GM21423 (cell line): ENCODE measurements around the gene PRDM10.

ENCODE experiments used
- ATAC-seq: cut with Tn5 transposase; IDR thresholded peaks from one replicate; pipeline ENCODE4 v1.9.1; 2021; ENCODE audit warnings: mild to moderate bottlenecking, moderate library complexity; ENCODE audit not compliant: unreplicated experiment

Gene PRDM10

GRCh38 chr11:129950101-129951091 lies 52.2 kb downstream of the PRDM10 start:
- no peak for ATAC-seq

GRCh38 chr11:129948926-129949466 lies 53.6 kb downstream of the PRDM10 start:
- ATAC-seq, result no peak

- ATAC-seq, result no peak
Measured at GRCh38 chr11:129947474-129947873, 55.2 kb downstream of the PRDM10 start.

DNA sequence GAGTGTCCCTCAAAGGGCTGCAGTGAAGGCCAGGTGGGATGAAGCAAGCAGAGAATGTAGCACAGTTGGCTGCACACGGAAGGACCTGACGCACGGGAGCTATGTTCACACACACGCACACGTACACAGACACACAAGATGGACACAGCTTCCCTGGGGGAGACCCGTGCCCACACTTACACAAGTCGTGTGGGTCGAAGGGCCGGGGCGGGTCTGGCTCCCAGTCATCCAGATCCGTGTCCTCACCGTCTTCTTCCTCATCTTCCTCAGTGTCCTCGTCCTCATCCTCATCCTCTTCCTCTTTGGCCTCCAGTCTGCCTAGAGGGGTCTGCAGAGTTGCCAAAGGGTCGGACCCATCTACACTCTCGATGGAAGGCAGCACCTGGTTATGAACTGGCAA lies 55.7 kb downstream of the PRDM10 start:
- ATAC-seq, result no peak

- ATAC-seq, result no peak
Measured at GRCh38 chr11:129946256-129946655, 56.4 kb downstream of the PRDM10 start.

DNA sequence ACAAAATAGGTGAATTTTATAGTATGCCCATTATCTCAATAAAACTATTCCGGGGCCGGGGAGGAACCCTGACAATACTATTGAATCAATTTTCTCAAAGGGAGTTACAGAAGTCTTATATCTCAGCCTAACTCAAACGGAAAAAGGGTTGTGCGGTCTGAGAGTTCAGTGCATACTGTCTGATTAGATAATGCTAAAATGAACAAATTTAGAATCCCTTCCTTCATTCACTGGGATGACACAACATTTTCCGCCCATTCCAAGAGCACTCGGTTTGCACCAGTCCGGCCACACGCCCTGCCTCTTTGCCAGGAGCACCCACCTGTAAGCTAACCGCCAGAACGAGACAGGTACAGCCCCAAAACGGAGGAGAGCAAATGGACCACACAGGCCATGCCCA lies 57.3 kb downstream of the PRDM10 start:
- ATAC-seq, result no peak

- ATAC-seq, result no peak
Measured at GRCh38 chr11:129944696-129945095, 57.9 kb downstream of the PRDM10 start.

- ATAC-seq, result no peak
Measured at GRCh38 chr11:129943036-129943435, 59.6 kb downstream of the PRDM10 start.

DNA sequence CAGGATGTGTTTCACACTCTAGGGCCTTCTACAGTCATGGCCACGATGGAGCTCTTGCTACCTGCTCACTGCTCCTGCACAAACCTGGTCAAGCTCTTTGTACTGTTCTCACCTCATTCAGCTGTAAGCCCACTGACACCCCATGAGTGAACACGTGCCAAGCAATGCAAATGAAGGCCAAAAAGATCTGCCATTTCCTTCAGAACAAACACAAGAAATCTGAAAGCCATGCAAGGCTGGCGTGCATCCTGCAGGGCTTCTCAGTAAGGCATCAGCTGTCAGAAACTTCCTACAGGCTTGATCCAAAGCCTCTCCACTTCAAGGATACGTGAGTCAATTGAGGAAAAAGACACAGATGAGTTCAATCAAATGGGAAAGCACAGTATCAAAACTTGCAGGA lies 63.1 kb downstream of the PRDM10 start:
- ATAC-seq, result no peak

- ATAC-seq, result no peak
Measured at GRCh38 chr11:129938764-129939163, 63.9 kb downstream of the PRDM10 start.

DNA sequence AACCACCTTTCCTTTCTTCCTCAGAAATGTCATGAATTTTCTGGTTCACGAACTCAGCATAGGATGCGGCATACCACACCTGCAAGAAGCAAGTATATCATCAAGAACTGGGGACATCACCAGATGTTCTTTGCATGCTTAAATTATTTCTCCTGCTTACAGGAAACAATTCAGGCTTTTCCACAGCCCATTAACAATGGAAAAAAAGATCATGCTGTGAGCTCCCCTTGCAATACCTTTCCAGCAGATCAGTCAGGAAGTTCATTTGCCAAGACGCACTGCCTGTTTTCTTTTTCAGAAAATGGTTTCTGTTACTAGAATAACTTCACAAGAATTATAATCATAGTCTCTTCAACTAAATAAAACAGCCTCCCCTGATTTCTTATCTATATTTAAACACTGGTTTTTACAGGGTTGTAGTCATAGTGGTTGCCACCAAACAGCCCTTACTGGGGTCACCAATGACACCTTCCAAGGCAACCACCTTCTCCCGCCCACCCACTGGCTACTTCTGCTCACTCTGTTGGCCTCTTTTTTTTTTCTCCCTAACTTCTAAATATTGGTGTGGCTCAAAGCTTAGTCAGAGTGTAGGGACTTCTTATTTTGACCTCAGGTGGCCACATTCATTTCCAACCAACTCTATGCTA lies 64.9 kb downstream of the PRDM10 start:
- no peak for ATAC-seq

DNA sequence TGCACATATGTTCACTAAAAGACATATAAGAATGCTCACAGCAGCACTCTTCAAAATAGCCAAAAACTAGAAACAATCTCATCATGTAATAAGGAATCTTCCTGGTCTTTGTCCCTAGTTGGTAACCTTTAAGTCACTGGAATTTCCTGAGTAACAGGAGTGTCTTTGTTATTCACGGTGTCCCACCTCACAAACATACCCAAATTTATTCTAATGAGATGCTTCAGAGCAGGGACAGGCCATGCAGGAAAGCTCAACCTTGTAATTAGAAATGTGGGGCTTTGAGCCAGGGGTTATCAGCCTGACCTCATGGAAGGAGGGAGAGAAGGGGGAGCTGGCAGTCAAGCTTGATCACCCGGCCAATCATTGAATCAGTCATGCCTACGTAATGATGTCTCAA lies 66.9 kb downstream of the PRDM10 start:
- ATAC-seq, result no peak

DNA sequence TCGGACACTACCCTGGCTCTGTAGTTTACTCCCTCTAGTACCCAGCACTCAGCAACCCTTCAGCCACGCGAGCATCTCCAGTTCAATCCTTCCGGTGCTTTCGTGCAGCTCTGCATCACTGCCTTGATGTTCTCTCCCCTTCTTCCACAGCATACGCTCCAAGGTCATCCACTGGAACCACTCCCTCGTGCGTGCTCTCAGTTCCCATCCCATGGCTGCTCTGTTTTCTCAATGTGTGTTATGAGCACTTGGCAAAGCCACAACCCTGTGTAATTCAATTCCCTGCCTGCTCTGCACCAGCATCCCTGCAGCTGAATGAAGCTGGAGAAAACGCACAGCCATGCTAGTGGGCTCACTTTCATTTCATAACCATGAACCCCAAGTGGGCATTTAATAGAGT lies 68.7 kb downstream of the PRDM10 start:
- ATAC-seq, result no peak

DNA sequence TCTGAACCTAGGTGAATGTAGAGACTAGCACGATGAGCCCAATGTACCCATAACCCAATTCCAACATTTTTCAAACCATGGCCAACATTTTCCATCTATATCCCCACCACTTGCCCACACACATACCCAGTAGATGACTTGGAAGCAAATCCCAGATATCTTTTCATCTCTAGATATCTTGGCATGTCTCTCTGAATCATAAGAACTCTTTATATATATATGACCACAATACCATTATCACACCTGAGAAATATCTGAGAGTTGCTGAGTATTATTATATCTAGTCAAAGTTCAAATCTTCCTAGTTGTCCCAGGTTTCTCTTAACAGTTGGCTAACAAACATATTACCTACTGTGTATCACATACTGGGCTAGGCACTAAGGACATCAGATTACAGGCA lies 69.4 kb downstream of the PRDM10 start:
- no peak for ATAC-seq

- ATAC-seq, result no peak
Measured at GRCh38 chr11:129932381-129933067, 70.1 kb downstream of the PRDM10 start.

GRCh38 chr11:129930743-129931142 lies 71.9 kb downstream of the PRDM10 start:
- ATAC-seq, result no peak

GRCh38 chr11:129930296-129930695 lies 72.3 kb downstream of the PRDM10 start:
- no peak for ATAC-seq

DNA sequence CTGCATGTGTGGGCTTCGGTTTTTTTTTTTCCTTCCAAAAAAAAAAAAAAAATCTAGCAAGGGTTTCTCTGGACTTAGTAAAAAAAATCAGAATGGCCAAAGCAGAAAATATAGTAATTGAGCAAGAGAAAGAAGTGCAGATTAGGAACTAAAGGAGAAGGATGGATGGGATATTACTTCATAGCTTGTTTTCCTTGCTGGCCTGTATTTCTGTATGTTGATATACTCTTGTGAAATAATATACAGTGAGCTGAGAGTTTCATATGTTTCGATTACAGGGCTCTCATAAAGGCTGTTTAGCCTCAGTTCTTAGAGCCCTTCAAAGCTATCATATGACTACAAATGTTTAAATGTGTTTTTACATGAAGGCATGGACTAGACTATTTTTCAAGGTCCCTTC lies 72.9 kb downstream of the PRDM10 start:
- no peak for ATAC-seq

- ATAC-seq, result no peak
Measured at GRCh38 chr11:129928923-129929692, 73.5 kb downstream of the PRDM10 start.

DNA sequence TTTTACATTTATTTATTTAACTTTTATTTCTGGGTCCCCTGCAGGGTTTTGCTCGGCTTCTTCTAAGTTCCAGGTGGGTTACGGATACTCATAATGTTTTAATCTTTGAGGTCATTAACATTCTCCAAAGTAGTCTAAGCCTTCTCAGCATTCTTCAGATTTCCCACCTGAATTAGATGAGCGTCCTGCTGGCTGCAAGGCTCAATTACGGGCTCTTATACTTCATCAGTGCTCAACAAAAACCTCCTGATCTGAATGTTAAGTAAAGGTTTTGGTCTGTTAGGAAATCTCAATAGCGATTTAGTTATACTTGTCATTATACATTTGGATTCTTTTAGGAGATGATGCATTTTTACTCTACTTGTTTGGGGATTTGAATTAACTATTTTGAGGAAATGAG lies 80.0 kb downstream of the PRDM10 start:
- ATAC-seq, result no peak

GRCh38 chr11:129918361-129918760 lies 84.3 kb downstream of the PRDM10 start:
- no peak for ATAC-seq
